MM.1S (cell line): Measurements from ENCODE around the gene NDUFV3.

Source experiments
- CTCF ChIP-seq: fragments of 300-600 bp; sonication (generic); IDR thresholded peaks from 2 replicates; pipeline ENCODE4 v1.5.1; 2016; ENCODE audit warnings: antibody characterized with exemption, low read length, mixed read lengths
- EZH2 ChIP-seq: fragments of 300-600 bp; sonication (generic); optimal IDR thresholded peaks from 2 replicates; pipeline ENCODE3; 2017; ENCODE audit warnings: low read depth, mild to moderate bottlenecking, antibody characterized with exemption, low read length, mixed read lengths
- EZH2phosphoT487 ChIP-seq: fragments of 300-600 bp; sonication (generic); IDR thresholded peaks from 2 replicates; pipeline ENCODE4 v1.6.1; 2018; ENCODE audit warnings: antibody characterized with exemption, low read length

GRCh38 chr21:42858185-42858847 is 34.8 kb upstream of the NDUFV3 start:
- TF ChIP-seq CTCF, result no peak
- TF ChIP-seq EZH2phosphoT487, result no peak
- no peak for TF ChIP-seq EZH2
